Astrocyte (in vitro differentiated cells and primary cell): ENCODE results near the gene RIPPLY2. TPM values are rescaled to one million over a fixed set of nuclear protein-coding genes. Genes with fewer than 3 reads are reported as not detected.

Experiments
- DNase-seq: peaks from one replicate; pipeline ENCODE4 v3.0.0-alpha.2; 2010; ENCODE audit warnings: low read depth
- FAIRE-seq: peaks from 2 replicates; lab custom pipeline; 2011; peaks lifted over from hg19 to GRCh38; lab: Jason Lieb, UNC
- H2AFZ ChIP-seq: 2 replicates; pipeline ENCODE4 v1.6.0; 2012; ENCODE audit warnings: low read depth, low read length, inconsistent platforms
- H3K27ac ChIP-seq: 2 replicates; pipeline ENCODE4 v1.5.1; 2011; ENCODE audit warnings: low read depth, low read length, inconsistent platforms
- H3K27me3 ChIP-seq: 2 replicates; pipeline ENCODE4 v1.6.0; 2011; ENCODE audit warnings: low read length, inconsistent platforms; ENCODE audit not compliant: insufficient read depth
- H3K36me3 ChIP-seq: 2 replicates; pipeline ENCODE4 v1.5.1; 2011; ENCODE audit warnings: low read length, inconsistent platforms; ENCODE audit not compliant: insufficient read depth
- H3K4me1 ChIP-seq: 2 replicates; pipeline ENCODE4 v1.5.1; 2011; ENCODE audit warnings: low read length, inconsistent platforms; ENCODE audit not compliant: insufficient read depth
- H3K4me2 ChIP-seq: 2 replicates; pipeline ENCODE4 v1.6.0; 2012; ENCODE audit warnings: low read length, inconsistent platforms
- H3K4me3 ChIP-seq: 2 replicates; pipeline ENCODE4 v1.5.1; 2011; ENCODE audit warnings: low read depth, mild to moderate bottlenecking, low read length, inconsistent platforms; ENCODE audit not compliant: insufficient read depth
- H3K79me2 ChIP-seq: 2 replicates; pipeline ENCODE4 v1.6.0; 2012; ENCODE audit warnings: mild to moderate bottlenecking, low read length, inconsistent platforms; ENCODE audit not compliant: insufficient read depth
- H3K9ac ChIP-seq: 2 replicates; pipeline ENCODE4 v1.6.0; 2012; ENCODE audit warnings: mild to moderate bottlenecking, low read length, inconsistent platforms
- H3K9me3 ChIP-seq: 2 replicates; pipeline ENCODE4 v1.5.1; 2012; ENCODE audit warnings: low read depth, mild to moderate bottlenecking, low read length, inconsistent platforms; ENCODE audit not compliant: insufficient read depth
- H4K20me1 ChIP-seq: 2 replicates; pipeline ENCODE4 v1.6.0; 2012; ENCODE audit warnings: low read length, inconsistent platforms; ENCODE audit not compliant: insufficient read depth
- H3K27ac Mint-ChIP-seq: one replicate; pipeline ENCODE4 v1.8.0; 2021; ENCODE audit warnings: mild to moderate bottlenecking, mixed read lengths; ENCODE audit not compliant: unreplicated experiment
- H3K27me3 Mint-ChIP-seq: one replicate; pipeline ENCODE4 v1.8.0; 2021; ENCODE audit warnings: low read depth, mixed read lengths; ENCODE audit not compliant: unreplicated experiment
- H3K36me3 Mint-ChIP-seq: one replicate; pipeline ENCODE4 v1.8.0; 2021; ENCODE audit warnings: low read depth, mixed read lengths; ENCODE audit not compliant: unreplicated experiment
- H3K4me1 Mint-ChIP-seq: one replicate; pipeline ENCODE4 v1.8.0; 2021; ENCODE audit warnings: low read depth, mixed read lengths; ENCODE audit not compliant: unreplicated experiment
- H3K4me3 Mint-ChIP-seq: one replicate; pipeline ENCODE4 v1.8.0; 2021; ENCODE audit warnings: mild to moderate bottlenecking, moderate library complexity, mixed read lengths; ENCODE audit not compliant: unreplicated experiment
- H3K9me3 Mint-ChIP-seq: one replicate; pipeline ENCODE4 v1.8.0; 2021; ENCODE audit warnings: mild to moderate bottlenecking, mixed read lengths; ENCODE audit not compliant: unreplicated experiment
- EZH2 ChIP-seq: IDR thresholded peaks from 2 replicates; pipeline ENCODE4 v1.6.1; 2012; ENCODE audit warnings: mild to moderate bottlenecking, low read length, inconsistent platforms; ENCODE audit not compliant: insufficient read depth
- total RNA-seq: library from RNA; stranded (reverse); gene quantifications from 2 replicates; pipeline ENCODE4 v1.2.1, GENCODE V29; 2021
- TF ChIP-seq, protein P1 (sequence below): IDR thresholded peaks from 2 replicates; pipeline ENCODE4 v1.5.1; 2011; ENCODE audit warnings: low read depth, mild to moderate bottlenecking, inconsistent platforms, low read length, moderate library complexity; ENCODE audit not compliant: insufficient read depth

RIPPLY2 gene
- total RNA-seq, 1 donor from 2014 or later, result not detected

DNA sequence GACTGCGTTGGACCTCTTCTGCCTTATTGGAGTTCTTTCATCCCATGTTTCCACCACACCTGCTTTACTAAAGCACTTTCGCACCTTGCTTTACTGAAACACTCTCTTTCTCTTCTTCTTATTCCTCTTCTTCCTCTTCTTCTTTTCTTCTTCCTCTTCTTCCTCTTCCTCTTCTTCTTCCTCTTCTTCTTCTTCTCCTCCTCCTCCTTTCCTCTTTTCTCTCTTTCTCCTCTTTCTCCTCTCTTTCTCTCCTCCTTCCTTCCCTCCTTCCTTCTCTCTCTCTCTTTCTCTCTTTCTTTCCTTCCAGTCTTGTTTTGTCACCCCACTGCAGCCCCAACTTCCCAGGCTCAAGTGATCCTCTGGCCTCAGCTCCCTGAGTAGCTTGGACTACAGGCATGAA, 4.0 kb upstream of the RIPPLY2 start:
- no peak overlapping the region for H3K4me3 ChIP-seq
- TF ChIP-seq, protein P1, sequence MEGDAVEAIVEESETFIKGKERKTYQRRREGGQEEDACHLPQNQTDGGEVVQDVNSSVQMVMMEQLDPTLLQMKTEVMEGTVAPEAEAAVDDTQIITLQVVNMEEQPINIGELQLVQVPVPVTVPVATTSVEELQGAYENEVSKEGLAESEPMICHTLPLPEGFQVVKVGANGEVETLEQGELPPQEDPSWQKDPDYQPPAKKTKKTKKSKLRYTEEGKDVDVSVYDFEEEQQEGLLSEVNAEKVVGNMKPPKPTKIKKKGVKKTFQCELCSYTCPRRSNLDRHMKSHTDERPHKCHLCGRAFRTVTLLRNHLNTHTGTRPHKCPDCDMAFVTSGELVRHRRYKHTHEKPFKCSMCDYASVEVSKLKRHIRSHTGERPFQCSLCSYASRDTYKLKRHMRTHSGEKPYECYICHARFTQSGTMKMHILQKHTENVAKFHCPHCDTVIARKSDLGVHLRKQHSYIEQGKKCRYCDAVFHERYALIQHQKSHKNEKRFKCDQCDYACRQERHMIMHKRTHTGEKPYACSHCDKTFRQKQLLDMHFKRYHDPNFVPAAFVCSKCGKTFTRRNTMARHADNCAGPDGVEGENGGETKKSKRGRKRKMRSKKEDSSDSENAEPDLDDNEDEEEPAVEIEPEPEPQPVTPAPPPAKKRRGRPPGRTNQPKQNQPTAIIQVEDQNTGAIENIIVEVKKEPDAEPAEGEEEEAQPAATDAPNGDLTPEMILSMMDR, result no peak
- TF ChIP-seq EZH2, result no peak
- H3K9me3 ChIP-seq, result no peaks in the 10 kb centered on the region
- FAIRE-seq (no peak), DNase-seq (no peak)
- Mint-ChIP-seq H3K4me3 (no peak overlapping the region), H3K27me3 (peaks cover 25% of the 10 kb centered on the region), H3K4me1 (peaks cover 8% of the 10 kb centered on the region), H3K36me3 (no peaks in the 10 kb centered on the region), H3K27ac (no peak overlapping the region), H3K9me3 (no peaks in the 10 kb centered on the region)
- peaks cover 9% of the 10 kb centered on the region for H3K4me1 ChIP-seq
- H3K27ac ChIP-seq, result no peak overlapping the region
- no peaks in the 10 kb centered on the region for H4K20me1 ChIP-seq
- H3K36me3 ChIP-seq, result no peaks in the 10 kb centered on the region
- no peaks in the 10 kb centered on the region for H3K79me2 ChIP-seq
- no peak overlapping the region for H3K4me2 ChIP-seq
- H3K27me3 ChIP-seq, result peaks cover 19% of the 10 kb centered on the region
- no peak overlapping the region for H2AFZ ChIP-seq
- H3K9ac ChIP-seq, result no peak overlapping the region

DNA sequence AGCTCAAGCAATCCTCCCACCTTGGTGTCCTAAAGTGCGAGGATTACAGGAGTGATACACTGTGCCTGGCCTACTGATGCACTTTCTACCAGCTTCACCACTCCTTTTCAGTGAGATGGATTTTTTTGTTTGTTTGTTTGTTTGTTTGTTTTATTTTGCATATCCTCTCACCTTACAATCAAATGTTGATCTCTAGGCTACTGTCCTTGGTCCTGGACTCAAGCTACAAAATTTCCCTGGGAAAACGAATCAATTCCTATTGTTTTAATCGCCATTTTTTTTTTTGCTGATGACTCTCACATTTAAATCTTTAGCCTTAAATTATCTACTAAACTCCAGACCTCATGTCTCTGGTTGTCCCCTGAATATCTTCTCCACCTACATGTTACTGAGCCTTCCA, 3.5 kb upstream of the RIPPLY2 start:
- H3K4me3 ChIP-seq, result no peak overlapping the region
- no peak overlapping the region for H3K27ac ChIP-seq
- no peak overlapping the region for H3K9ac ChIP-seq
- no peaks in the 10 kb centered on the region for H3K9me3 ChIP-seq
- TF ChIP-seq EZH2, result no peak
- TF ChIP-seq, protein P1, result no peak
- H3K79me2 ChIP-seq, result no peaks in the 10 kb centered on the region
- FAIRE-seq, result no peak
- H3K27me3 ChIP-seq, result peaks cover 24% of the 10 kb centered on the region
- no peak for DNase-seq
- H3K4me3 Mint-ChIP-seq, result no peak overlapping the region
- H3K9me3 Mint-ChIP-seq, result no peaks in the 10 kb centered on the region
- H3K4me2 ChIP-seq, result no peak overlapping the region
- no peaks in the 10 kb centered on the region for H3K36me3 ChIP-seq
- H3K27me3 Mint-ChIP-seq, result peaks cover 30% of the 10 kb centered on the region
- H3K4me1 Mint-ChIP-seq, result peaks cover 8% of the 10 kb centered on the region
- H4K20me1 ChIP-seq, result no peaks in the 10 kb centered on the region
- peaks cover 9% of the 10 kb centered on the region for H3K4me1 ChIP-seq
- H3K36me3 Mint-ChIP-seq, result no peaks in the 10 kb centered on the region
- no peak overlapping the region for H3K27ac Mint-ChIP-seq
- no peak overlapping the region for H2AFZ ChIP-seq

DNA sequence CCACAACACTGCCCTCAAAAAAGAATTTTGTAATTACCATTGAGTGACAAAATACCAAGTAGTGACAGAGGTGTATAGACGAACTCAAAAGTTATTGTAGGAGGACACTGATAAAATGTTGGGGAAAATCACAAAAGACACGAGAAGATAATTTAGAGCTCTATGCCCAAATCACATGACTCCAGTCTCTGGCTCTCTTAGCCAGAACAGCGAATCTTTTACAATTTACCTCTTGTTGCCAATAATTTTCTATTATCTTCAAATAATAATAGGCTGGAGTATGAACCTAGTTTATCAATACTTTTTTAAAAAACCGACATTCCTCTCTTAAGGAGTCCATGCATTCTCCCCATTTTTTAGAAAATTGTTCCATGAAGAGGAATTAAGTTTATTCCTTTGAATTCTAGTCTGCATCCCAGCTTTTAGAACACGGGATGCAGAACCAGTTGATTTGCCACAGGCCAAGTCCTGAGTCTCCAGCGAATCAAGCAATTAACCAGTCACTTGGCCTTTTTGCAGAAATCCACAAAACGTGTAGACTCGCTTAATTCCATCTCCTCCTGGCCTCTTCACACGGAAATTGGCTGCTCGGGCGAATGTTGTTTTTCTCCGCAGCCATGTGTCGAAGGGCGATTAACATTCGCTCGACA, 507 bp upstream of the RIPPLY2 start:
- Histone ChIP-seq H3K27me3 (peaks cover 31% of the 10 kb centered on the region), H3K4me2 (peak overlapping the region; percentile 89), H3K4me3 (peak overlapping the region; percentile 58), H4K20me1 (no peaks in the 10 kb centered on the region), H3K4me1 (peaks cover 9% of the 10 kb centered on the region), H3K9ac (no peak overlapping the region), H2AFZ (peak overlapping the region; percentile 90), H3K36me3 (no peaks in the 10 kb centered on the region), H3K27ac (no peak overlapping the region), H3K9me3 (no peaks in the 10 kb centered on the region), H3K79me2 (no peaks in the 10 kb centered on the region)
- peak overlapping the region; percentile 84 for H3K4me3 Mint-ChIP-seq
- peaks cover 36% of the 10 kb centered on the region for H3K27me3 Mint-ChIP-seq
- no peaks in the 10 kb centered on the region for H3K4me1 Mint-ChIP-seq
- H3K9me3 Mint-ChIP-seq, result no peaks in the 10 kb centered on the region
- no peak overlapping the region for H3K27ac Mint-ChIP-seq
- TF ChIP-seq, protein P1, result no peak
- no peak for TF ChIP-seq EZH2
- no peak for FAIRE-seq
- DNase-seq, result no peak
- H3K36me3 Mint-ChIP-seq, result no peaks in the 10 kb centered on the region
